Measurements from ENCODE around the gene CCDC92. TPM values are rescaled to one million over a fixed set of nuclear protein-coding genes. Genes with fewer than 3 reads are reported as not detected.

The CCDC92 gene
- total RNA-seq, 2 experiments from 2014 or later = 20.3 to 20.5 TPM

Other genes with a start within 250 kb of the CCDC92 start
- gene DNAH10, start 210.5 kb downstream of the CCDC92 start, total RNA-seq = under 1 TPM in 1 of 2 experiments, not detected in 1; 0.13 TPM
- gene ZNF664, start 384 bp upstream of the CCDC92 start, total RNA-seq = 10 to 100 TPM; 42.5 to 43.4 TPM